Pulmonary artery endothelial cell (primary cell): ENCODE results near the gene C3orf18. TPM values are rescaled to one million over a fixed set of nuclear protein-coding genes. Genes with fewer than 3 reads are reported as not detected.

Source experiments
- DNase-seq: peaks from one replicate; pipeline ENCODE4 v3.0.0-alpha.2; 2011; ENCODE audit warnings: low read depth, low spot score
- total RNA-seq: library from RNA; depleted of rRNA; stranded (reverse); fragments of >200 nt; gene quantifications from 2 replicates; pipeline ENCODE4 v1.2.3, GENCODE V29; 2014

C3orf18 gene
- total RNA-seq, 1 donor from 2014 or later = 3.5 TPM

- DNase-seq = no peak
These were observed 35.9 kb upstream of the C3orf18 start for GRCh38 chr3:50603261-50604109.

DNA sequence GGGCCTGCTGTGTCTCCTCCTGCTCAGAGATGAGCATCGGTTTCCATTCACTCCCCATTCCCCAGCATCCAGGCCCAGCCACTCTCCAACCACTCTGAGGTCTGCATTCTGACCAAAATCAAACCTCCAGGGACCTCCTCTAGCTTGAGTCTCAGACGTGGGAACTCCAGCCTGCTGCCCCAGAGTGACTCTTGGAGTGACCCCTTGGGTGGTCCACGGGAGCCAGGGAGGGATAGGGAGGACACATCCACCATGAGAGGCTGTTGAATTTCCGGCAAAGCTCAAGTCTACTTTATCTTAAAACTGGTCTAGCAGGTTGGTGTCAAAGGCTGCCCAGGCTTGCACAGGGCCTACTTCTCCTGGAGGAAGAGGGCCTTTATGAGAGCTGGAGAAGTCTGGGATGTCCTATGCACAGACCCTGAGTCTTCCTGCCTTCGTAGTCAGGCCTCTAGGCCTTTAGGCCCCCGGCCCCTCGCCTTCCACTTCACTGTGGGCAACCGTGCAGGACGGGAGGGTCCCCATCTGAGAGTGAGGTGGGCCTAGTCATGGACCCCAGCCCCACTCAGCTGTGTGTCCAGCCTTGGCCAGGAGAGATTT is 35.1 kb upstream of the C3orf18 start:
- no peak for DNase-seq

DNA sequence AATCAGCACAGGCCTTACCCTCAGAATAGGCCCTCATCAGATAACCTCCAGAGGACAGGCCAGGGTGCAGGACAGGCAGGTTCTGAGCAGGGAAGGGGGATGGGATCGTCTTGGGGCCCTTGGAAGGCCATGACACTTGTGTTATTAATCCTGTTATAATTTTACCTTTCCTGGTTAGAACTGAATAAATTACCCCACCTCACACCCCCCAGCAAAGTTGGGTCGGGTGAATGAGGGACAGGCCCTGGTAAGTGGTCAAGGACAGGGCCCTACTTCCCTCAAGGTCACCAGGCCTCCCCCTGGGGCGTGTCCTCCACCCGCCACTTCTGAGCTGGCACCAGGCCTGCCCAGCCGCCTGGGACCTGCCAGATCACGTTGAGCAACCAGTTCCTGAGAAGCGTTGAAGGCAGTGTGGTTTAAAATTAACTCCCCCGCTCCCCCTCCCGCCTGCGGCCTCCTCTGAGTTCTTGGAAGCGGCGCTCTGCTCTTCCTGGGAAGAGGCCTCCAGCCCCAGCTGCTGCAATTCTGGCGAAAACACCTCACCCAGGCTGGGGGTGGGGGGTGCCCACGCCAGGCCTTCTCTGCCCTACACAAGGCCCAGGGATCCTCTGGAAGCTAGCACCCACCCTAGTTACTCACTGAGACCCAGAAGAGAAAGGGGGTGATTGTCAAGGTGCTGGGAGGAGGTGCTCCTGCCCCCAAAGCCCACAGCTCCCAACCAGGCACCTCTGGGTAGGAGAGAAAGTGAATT is 33.5 kb upstream of the C3orf18 start:
- peak; percentile 43 for DNase-seq

DNA sequence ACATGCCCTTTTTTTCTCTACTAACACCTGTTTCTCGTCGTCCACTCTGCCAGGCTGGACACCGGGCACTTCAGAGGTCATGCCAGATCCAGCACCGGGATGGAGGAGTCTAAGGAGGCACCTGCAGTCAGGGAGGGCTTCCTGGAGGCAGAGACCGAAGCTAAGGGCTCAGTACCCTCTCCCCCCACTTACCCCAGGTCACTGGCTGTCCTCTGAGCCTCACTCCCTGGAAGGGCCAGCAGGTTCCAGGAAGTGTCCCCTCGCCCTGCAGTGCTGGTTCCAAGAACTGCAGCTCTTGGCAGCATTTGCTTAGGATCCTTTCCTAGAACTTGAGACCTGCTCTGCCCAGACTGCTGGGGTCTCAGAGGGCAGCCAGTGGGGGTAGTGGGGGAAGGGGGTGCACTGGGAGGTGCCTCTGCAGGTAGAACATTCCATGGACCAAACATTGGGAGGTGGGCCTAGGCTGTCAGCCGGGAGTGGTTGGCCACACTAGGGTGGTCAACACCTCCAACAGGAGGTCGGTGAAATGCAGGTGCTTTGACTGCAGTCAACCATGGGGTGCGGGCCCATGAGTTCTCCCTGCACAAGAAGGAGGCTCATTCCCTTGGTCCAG is 32.7 kb upstream of the C3orf18 start:
- DNase-seq = no peak

DNA sequence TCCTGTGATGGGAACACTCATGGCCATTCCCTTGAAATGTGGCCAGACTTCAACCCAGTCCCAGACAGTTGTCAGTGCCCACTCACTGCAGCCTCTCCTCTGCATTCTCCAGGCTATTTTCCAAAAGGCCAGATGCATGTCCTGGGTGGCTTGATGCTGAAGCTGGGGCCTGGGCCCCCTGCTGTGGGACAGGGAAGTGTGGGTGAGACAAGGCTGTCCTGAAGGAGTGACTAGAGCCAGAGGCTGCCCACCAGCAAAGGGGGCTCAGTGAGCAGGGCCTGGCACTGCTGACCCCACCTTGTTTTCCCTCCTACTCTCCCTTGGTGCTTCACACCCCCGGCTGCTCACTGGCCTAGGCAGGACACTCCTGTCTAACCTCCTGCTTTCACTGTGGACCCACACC is 32.2 kb upstream of the C3orf18 start:
- DNase-seq = no peak

DNA sequence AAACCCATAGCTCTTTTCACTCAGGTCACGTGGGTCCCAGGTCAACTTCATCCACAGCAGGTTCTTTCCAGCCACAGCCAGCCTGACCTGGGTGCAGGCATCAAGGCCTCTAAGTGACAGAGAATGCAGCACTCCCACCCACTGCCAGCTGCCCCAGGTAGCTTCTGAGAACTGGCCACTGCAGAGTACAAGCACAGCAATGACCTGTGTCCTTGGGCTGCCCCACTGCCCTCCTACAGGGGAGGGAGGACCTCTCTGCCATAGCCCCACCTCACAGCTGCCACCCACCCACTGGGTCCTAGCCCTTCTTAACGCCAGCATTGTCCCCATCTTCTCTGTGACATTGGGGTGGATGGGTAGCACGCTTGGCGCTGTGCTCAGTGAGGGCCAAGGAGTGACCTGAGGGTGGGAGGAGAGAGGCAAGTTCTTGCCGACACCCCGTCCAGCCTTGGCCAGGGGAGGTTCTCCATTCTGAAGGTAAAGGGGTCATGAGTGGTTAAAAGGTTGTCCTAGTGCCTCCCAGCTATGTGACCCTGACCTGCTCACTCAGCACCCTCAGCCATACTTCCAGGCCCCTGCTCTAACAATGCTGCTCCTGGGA is 31.7 kb upstream of the C3orf18 start:
- DNase-seq = no peak

DNA sequence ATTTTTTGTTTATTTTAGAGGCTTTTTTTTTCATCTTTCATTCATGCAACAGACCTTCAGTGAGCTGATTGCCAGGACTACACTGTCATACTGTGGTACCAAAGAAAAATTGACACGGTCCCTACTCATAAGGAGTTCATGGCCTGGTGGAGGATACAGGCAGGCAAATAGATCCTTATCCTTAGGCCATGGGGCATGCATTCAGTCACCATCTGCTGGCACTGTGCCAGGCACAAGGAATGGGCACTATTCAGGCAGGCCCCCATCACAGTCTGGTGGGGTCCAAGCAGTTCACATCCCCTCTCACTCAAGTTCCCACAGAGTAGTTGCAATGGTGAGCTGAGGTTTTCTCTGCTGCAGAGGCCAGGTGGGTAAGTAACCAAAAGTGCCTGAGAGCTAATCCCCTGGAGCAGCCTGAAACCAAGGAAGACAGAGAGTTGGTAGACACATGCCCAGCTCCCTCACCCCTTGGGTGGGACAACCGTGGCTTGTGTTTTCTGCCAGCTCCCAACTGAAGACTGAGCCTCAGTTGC is 26.8 kb upstream of the C3orf18 start:
- no peak for DNase-seq

DNA sequence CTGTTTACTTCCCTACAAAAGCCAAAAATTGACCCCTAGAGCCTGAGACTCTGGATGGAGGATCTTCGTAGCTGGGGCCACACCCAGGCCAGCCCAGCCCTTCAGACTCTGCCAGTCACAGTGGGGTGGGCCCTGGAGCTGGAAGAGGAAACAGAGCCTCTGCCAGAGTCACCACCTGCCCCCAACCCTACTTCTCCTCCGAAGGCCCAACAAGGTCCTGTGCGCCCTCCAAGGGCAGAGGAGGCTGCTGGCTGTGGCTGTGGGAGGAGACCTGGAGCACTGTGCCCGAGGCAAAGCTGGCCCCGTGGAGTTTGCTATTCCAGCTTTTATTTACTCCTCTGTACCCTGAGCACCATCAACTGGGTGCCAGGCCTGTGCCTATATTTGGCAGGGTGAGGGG is 25.0 kb upstream of the C3orf18 start:
- DNase-seq = no peak

GRCh38 chr3:50591196-50591741 is 23.7 kb upstream of the C3orf18 start:
- DNase-seq = no peak

DNA sequence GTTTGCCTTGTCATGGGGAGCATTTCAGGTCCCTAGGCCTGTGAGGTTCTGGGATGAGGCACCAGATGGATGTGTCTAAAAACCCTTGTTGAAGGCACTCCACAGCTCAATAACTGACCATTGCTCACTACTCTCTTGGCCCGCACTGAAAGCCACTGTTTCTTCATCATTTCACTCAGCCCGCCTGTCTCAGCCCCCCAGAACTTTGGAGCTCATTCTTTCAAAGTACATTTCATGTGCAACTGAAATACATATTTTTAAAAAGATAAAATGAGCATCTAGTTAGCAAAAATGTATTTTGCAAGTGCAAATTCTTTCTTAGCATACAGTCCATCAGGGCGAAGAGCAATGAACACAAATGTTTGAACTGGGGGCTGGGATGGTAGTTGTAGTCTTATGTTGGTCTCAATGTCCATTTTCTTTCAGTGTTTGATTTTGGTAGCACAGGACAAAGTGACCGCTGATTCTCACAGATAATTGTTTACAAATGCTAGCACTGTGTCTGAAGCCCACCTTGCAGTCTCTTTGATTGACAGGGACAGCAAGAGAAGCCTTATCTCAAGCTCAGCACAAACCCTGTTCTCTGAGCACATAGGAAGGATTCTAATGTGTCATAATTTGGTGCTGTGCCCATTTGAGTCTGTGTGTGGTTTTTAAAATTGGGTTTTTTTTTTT is 21.3 kb upstream of the C3orf18 start:
- no peak for DNase-seq

DNA sequence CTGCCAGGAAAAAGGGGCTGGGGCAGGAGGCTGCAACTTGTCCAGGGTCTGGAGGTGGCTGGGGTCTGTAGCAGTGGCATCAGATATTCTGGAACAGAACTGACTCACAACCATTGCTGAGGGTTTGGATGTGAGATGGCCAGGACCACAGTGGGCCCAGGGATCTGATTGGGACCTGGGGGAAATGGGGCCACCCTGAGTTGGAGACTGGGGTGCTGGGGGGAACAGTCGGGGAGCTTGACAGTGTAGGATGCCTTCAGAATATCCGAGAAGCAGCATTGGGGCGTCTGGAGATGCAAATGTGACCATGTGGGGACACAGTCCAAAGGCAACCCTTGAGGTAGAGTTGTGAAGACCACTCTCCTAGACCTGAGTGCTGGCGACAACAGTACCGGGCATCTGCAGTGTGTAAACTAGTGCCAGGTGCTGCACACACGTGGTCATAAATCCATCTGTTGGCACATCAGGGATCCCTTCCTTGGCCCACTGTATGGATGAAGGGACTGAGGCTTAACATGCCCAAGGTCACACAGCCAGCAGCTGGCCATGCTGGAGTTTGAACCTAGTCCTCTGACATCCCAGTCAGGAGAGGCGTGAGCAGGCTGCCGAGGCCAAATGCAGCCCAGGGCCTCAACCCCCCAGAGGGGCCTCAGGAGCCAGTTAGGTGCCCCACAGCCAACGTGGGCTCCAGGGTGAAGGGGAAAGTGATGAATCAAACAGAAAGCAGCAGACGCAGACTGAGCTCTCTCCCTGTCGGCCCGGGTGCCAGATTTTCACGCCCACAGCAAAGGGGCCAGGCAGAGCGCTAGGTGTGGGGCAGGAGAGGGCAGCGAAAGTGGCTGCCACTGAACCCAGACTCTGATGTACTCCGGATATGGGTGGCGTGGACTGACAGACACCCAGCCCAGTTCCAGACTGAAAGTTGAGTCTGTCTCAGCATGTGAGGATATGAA is 20.5 kb upstream of the C3orf18 start:
- DNase-seq = no peak

- DNase-seq = no peak
These were observed 19.8 kb upstream of the C3orf18 start for GRCh38 chr3:50587373-50587772.

GRCh38 chr3:50586763-50587070 is 19.2 kb upstream of the C3orf18 start:
- no peak for DNase-seq

DNA sequence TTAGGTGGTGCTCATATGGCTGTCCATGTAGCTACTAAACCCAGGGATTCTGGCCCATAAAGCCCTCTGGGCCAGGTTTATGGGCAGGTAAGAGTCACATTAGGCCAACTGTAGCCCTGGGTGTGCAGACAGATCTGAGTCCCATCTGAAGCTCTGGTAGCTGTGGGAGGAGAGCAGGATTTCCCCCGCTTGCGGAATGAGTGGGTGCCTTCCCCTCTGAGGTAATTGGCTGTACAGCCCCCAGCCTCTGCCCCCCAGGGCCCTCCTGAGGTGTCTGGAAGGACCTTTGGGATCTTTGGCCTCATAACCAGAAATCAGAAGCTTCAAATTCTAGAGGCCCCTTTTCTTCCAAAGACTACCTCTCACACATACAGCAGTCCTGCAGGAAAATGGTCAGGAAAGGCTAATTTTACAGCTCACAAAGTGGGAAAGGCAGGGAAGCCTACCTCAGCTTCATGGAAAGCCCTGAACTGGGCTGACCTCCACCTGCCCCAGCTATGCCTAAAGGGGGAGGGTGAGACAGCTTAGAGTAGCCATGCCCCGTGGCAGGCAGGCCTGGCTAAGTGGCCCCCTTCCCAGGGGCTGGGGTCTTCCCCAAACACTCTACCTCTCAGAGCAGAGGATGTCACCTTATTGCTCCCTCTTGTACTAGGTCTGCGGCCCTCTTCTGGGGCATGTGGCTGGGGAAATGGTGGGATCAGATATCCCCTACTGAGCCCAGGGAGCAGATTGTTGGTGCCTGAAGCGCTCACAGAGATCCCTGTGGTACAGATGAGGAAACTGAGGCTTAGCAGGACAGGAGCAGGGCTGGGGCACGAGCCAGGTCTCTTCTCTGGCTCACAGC is 18.6 kb upstream of the C3orf18 start:
- no peak for DNase-seq

DNA sequence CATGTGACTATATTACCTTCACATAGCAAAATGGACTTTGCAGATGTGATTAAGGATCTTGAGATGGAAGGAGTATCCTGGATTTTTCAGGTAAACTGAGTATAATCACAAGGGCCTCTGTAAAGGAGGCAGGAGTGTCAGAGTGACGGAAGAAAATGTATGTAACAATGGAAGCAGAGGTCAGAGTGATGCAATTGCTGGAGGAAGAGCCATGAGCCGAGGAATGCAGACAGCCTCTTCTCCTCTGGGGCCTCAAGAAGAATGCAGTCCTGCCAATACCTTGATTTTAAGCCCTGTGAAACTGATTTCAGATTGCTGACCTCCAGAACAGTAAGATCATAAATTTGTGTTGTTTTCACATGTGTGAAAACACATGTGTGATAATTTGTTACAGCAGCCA is 16.8 kb upstream of the C3orf18 start:
- DNase-seq = no peak

- DNase-seq = no peak
These were observed 16.4 kb upstream of the C3orf18 start for GRCh38 chr3:50583897-50584296.

DNA sequence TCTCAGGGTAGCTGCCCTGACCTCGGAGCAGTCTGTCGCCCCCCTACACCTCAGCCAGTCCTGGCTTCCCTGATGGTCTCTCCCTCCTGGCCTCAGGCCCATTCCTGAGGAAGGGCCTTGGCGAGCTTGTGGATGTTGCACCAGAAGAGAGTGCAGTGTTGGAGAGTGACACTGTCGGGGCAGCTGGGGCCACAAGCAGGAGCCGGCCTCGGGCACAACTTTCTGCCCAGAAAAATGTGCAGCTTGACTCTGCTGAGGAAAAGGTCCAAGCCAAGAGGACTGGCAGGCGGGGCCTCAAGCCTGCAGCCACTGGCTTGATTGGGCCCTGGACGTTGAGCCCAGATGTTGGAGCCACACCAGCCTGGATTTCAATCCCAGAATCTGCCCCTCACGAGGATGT is 14.5 kb upstream of the C3orf18 start:
- DNase-seq = no peak

DNA sequence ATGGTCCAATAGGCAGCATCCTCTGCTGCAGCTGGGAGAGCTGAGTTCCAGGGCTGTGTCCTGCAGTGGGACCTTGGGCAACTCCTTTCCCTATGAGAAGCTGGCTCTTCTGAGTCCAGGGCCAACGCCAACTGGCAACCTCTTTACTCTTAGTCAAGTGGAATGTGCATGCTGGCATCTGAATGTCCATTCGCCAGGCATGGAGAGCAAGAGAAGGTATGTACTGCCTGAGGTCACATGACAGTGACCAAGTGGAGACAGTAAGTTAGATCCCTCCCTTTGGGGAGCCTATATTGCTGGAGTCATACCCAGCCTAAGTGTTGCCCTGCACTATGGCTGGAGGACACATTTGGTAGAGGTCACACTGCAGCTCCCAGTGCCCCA is 13.9 kb upstream of the C3orf18 start:
- no peak for DNase-seq
